Dermis microvascular lymphatic vessel endothelial cell (primary cell): ENCODE measurements around the gene CD79B. TPM values are rescaled to one million over a fixed set of nuclear protein-coding genes. Genes with fewer than 3 reads are reported as not detected.
"Not testable (repeated sequence)": the region's sequence is repeated elsewhere in the genome, so short reads cannot be mapped to it uniquely, and the experiment has no call there.

Source experiments
- DNase-seq, 2 donors: peaks; one replicate each; pipeline versions ENCODE4 v3.0.0 to v3.0.0-alpha.2; 2010; ENCODE audit warnings: low read depth in 2 of 2
- total RNA-seq: library from RNA; depleted of rRNA; stranded (reverse); fragments of >200 nt; gene quantifications from 2 replicates; pipeline ENCODE4 v1.2.1, GENCODE V29; 2014

CD79B gene
- total RNA-seq, 1 donor from 2014 or later: 3.0 TPM

GRCh38 chr17:63933598-63933997 lies 1.5 kb upstream of the CD79B start:
- DNase-seq: no peak

DNA sequence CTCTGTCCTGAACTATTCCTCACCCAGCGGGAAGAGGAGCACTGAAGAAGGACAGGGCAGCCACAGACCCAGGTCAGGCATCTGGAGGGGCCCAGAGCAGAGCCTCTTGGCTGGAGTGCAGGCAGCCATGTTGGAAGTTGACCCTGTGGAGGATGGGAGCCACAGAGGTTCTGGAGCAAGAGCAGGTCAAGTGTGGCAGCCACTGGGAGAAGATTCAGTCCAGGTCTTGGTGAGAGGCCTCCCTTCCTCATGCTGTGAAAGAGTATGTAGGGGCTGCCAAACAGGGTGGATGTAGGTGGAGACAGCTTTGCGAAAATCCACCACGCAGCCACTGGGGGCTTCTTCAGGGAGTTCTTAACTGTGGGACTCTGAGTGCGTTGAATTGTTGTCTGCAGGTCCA lies 590 bp upstream of the CD79B start:
- DNase-seq: no peak

- DNase-seq: no peak
Observed at GRCh38 chr17:63930951-63931575, 1.1 kb downstream of the CD79B start.

GRCh38 chr17:63929860-63930766 lies 2.0 kb downstream of the CD79B start:
- no peak for DNase-seq

GRCh38 chr17:63928966-63929695 lies 3.0 kb downstream of the CD79B start:
- DNase-seq: no peak

DNA sequence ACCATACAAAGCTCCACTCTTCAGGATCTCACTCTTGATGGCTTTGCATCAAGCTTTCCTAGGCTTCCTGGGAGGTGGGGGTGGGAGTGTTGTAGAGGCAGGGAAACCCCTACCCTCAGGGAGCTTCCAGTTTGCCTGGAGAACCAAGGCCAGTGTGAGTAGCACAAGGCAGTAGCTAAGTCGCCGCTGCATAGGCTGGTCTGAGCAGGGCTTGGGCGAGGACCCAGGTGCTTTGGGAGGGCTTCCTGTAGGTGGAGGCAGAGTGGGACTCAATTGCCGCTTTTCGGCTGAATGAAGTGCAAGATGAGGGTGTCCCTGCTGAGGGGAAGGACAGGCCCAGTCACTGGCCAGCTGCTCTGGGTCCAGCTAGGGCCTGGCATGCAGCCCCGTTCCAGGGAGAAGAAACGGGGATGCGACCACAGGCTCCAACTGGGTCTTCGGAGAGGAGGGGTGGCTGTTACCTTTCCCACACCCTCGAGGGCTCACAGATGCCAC lies 3.9 kb downstream of the CD79B start:
- DNase-seq: no peak

- no peak for DNase-seq
Observed at GRCh38 chr17:63927464-63928171, 4.5 kb downstream of the CD79B start.

- DNase-seq: no peak
Observed at GRCh38 chr17:63926164-63926563, 6.0 kb downstream of the CD79B start.

DNA sequence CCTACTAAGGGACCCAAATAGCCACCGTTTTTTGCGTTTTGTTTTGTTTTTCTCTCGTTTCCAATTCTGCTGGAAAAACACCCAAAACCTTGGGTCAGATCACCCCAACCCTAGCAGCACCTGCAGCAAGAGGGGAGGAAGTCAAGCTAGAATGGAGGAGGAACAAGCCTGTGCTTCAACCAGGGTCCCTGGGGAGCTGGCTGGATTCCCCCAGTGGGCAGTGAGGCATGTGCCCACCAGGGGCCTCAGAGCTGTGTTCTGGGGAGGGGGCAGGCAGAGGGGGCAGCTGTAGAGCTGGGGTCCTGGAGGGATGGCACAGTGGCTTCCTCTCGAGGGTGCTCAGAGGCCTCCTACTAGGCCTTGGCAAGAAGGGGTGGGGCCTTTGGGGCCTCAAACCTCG lies 6.5 kb downstream of the CD79B start:
- DNase-seq: no peak

- DNase-seq: not testable (repeated sequence)
Observed at GRCh38 chr17:63922402-63922801, 9.7 kb downstream of the CD79B start.

DNA sequence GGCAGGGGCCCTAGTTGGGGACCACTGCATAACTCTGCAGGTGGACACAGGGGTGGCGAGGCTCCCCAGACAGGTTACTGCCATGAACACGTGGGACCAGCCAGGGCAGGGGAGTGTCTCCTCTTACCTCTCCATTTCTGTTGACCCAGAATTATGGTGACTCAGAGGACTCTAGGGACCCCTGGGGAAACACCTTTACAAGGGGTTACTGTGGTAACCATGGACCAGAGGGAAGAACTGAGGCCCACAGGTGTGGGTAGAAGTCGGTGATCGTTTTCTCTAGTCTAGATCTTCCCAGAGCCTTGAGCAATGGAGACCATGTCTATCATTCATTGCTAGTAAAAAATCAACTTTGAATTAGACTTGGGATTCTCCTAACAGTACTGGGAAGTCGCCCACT lies 11.4 kb downstream of the CD79B start:
- not testable (repeated sequence) for DNase-seq

DNA sequence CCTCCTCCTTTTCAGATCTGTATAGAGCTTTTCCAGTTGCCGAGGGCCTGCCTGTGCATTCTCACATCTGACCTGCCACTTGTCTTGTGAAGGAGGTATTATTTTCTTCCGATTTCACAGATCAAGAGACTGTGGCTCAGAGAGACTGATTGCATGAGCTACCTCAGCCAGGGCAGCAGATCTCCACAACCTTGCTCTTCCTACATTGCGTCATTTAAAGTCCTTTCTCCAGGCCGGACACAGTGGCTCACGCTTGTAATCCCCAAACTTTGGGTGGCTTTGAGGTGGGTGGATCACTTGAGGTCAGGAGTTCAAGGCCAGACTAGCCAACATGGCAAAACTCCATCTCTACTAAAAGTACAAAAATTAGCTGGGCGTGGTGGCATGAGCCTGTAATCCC lies 12.1 kb downstream of the CD79B start:
- not testable (repeated sequence) for DNase-seq

DNA sequence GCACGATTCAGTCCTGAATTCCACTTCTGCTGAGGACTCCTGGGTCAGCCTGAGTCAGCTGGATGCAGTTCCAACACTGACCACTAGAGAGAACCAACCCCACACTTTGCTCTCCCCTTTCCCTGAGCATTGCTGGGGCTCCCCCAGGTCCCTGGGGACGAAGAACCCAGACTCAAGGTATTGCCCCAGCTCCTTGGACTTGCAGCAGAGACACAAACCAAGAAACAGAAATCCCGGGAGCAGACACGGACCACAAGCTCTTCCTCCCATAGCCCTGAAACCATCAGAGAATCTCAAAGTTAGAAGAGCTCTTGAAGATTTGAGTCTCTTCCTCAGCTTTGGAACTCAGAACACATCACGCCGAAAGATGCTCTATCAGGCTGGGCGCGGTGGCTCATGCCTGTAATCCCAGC lies 12.8 kb downstream of the CD79B start:
- peak; percentile 36 to 57 for DNase-seq

- DNase-seq: not testable (repeated sequence)
Observed at GRCh38 chr17:63918789-63919305, 13.3 kb downstream of the CD79B start, which contains the start of gene GH1. TSS of gene GH1 (minus strand) at chr17:63918839. CDS start at chr17:63918776, 63 bp downstream.

DNA sequence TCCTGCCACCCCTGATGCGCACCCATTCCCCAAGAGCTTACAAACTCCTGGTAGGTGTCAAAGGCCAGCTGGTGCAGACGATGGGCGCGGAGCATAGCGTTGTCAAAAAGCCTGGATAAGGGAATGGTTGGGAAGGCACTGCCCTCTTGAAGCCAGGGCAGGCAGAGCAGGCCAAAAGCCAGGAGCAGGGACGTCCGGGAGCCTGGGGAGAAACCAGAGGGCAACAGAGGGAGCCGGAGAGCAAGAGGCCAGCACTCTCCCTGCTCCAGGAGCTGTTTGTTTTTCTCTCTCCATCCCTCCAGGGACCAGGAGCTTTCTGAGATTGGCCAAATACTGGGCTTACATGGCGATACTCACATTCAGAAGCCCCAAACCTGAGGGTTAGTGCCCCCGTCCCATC lies 13.8 kb downstream of the CD79B start:
- no peak for DNase-seq

GRCh38 chr17:63917646-63918045 lies 14.5 kb downstream of the CD79B start:
- DNase-seq: no peak

- not testable (repeated sequence) for DNase-seq
Observed at GRCh38 chr17:63917206-63917605, 14.9 kb downstream of the CD79B start.

- no peak for DNase-seq
Observed at GRCh38 chr17:63916566-63917185, 15.5 kb downstream of the CD79B start.

- DNase-seq: not testable (repeated sequence)
Observed at GRCh38 chr17:63915753-63916152, 16.4 kb downstream of the CD79B start.

GRCh38 chr17:63914471-63914870 lies 17.7 kb downstream of the CD79B start:
- DNase-seq: no peak
